Measurements from ENCODE around the gene PSMC3. TPM values are rescaled to one million over a fixed set of nuclear protein-coding genes. Genes with fewer than 3 reads are reported as not detected.

PSMC3 gene
- total RNA-seq, 3 donors from 2014 or later: 98.5 to 168 (median 144) TPM

GRCh38 chr11:47403571-47403970 lies 22.7 kb downstream of the PSMC3 start:
- intact Hi-C loops (cut with DNase I; ENCODE audit: low total_unique reads): no loop called here

GRCh38 chr11:47403135-47403534 lies 23.1 kb downstream of the PSMC3 start:
- no peaks in the 10 kb centered on the region for H3K36me3 ChIP-seq
- no peaks in the 10 kb centered on the region for H3K9me3 ChIP-seq
- H3K4me1 ChIP-seq: peaks cover 9 to 10% of the 10 kb centered on the region in 2 donors
- H3K27ac ChIP-seq: no peak overlapping the region
- DNase-seq (ENCODE audit: low spot score in 2 of 2): no peak
- no peaks in the 10 kb centered on the region for H3K27me3 ChIP-seq
- intact Hi-C loops (cut with DNase I; ENCODE audit: low total_unique reads): no loop called here
- no peak for TF ChIP-seq POLR2AphosphoS5 (IDR thresholded peaks at IDR 0.05)
- no peak for TF ChIP-seq CTCF (IDR thresholded peaks at IDR 0.05)
- TF ChIP-seq POLR2A (IDR thresholded peaks at IDR 0.05): no peak
- no peak overlapping the region for H3K4me3 ChIP-seq

More at GRCh38 chr11:47403571-47403970, 22.7 kb downstream of the PSMC3 start:
- Histone ChIP-seq H3K27me3 (no peaks in the 10 kb centered on the region), H3K4me3 (no peak overlapping the region), H3K36me3 (no peaks in the 10 kb centered on the region), H3K4me1 (peaks cover 9 to 10% of the 10 kb centered on the region in 2 donors), H3K9me3 (no peaks in the 10 kb centered on the region), H3K27ac (no peak overlapping the region)
- TF ChIP-seq POLR2A (IDR thresholded peaks at IDR 0.05): no peak
- TF ChIP-seq POLR2AphosphoS5 (IDR thresholded peaks at IDR 0.05): no peak
- no peak for TF ChIP-seq CTCF (IDR thresholded peaks at IDR 0.05)
- no peak for DNase-seq (ENCODE audit: low spot score in 2 of 2)

- Histone ChIP-seq H3K27me3 (no peaks in the 10 kb centered on the region), H3K4me1 (peaks cover 0 to 3% of the 10 kb centered on the region in 2 donors), H3K36me3 (no peaks in the 10 kb centered on the region), H3K4me3 (peak overlapping the region; percentile 45 to 77 (median 63)), H3K9me3 (no peaks in the 10 kb centered on the region), H3K27ac (peak overlapping the region; percentile 88 to 92)
- no peak for DNase-seq (ENCODE audit: low spot score in 2 of 2)
- intact Hi-C loops (cut with DNase I; ENCODE audit: low total_unique reads): no loop called here
- no peak for TF ChIP-seq CTCF (IDR thresholded peaks at IDR 0.05)
- TF ChIP-seq POLR2AphosphoS5 (IDR thresholded peaks at IDR 0.05): no peak
- TF ChIP-seq POLR2A (IDR thresholded peaks at IDR 0.05): no peak
Measured at GRCh38 chr11:47400768-47401279, 25.4 kb downstream of the PSMC3 start.

GRCh38 chr11:47399860-47400767 lies 26.1 kb downstream of the PSMC3 start:
- Histone ChIP-seq H3K27ac (peak overlapping the region; percentile 88 to 92), H3K4me1 (peaks cover 0 to 3% of the 10 kb centered on the region in 2 donors), H3K4me3 (peak overlapping the region; percentile 45 to 77 (median 63)), H3K9me3 (no peaks in the 10 kb centered on the region), H3K27me3 (no peaks in the 10 kb centered on the region), H3K36me3 (no peaks in the 10 kb centered on the region)
- intact Hi-C loops (cut with DNase I; ENCODE audit: low total_unique reads): no loop called here
- TF ChIP-seq POLR2AphosphoS5 (IDR thresholded peaks at IDR 0.05): no peak
- TF ChIP-seq CTCF (IDR thresholded peaks at IDR 0.05): no peak
- no peak for TF ChIP-seq POLR2A (IDR thresholded peaks at IDR 0.05)
- DNase-seq (ENCODE audit: low spot score in 2 of 2): no peak

GRCh38 chr11:47398551-47398950 lies 27.7 kb downstream of the PSMC3 start:
- Histone ChIP-seq H3K36me3 (no peaks in the 10 kb centered on the region), H3K4me1 (peaks cover 0 to 3% of the 10 kb centered on the region in 2 donors), H3K27me3 (no peaks in the 10 kb centered on the region), H3K9me3 (no peaks in the 10 kb centered on the region), H3K4me3 (no peak overlapping the region), H3K27ac (no peak overlapping the region)
- TF ChIP-seq POLR2AphosphoS5 (IDR thresholded peaks at IDR 0.05): no peak
- no peak for TF ChIP-seq POLR2A (IDR thresholded peaks at IDR 0.05)
- TF ChIP-seq CTCF (IDR thresholded peaks at IDR 0.05): no peak
- no peak for DNase-seq (ENCODE audit: low spot score in 2 of 2)
- intact Hi-C loops (cut with DNase I; ENCODE audit: low total_unique reads): no loop called here

Measured in breast epithelium (tissue), 4 donors.